ENCODE data around the gene FBXL17. TPM values are rescaled to one million over a fixed set of nuclear protein-coding genes. Genes with fewer than 3 reads are reported as not detected.
"Not testable (repeated sequence)": the region's sequence is repeated elsewhere in the genome, so short reads cannot be mapped to it uniquely, and the experiment has no call there.

Gene FBXL17
- total RNA-seq, 1 experiment from 2014 or later = 8.3 TPM

- no peak for DNase-seq (ENCODE audit: low spot score)
- in situ Hi-C loops (cut with HindIII; ENCODE audit: low sequenced_read_pairs) = no loop called here
Measured at GRCh38 chr5:108324886-108325285, 57.0 kb downstream of the FBXL17 start.

DNA sequence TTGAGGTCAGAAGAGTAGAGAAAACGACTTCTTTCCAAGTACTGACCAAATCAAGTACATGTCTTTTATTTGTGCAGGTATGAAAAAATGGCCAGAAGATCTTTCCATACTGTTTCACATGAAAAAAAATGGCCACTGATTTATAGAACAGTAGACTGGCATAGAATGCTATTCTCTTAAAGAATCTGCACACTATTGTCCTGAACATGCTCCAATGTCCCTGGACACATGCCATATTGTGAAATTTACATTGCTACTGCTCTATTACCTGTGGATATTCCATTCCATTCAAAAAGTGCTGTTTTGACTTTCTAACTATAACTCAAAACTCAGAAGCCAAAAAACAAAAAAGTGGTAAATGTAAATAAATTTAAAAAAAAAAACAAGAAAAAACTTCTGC lies 60.6 kb downstream of the FBXL17 start:
- DNase-seq (ENCODE audit: low spot score) = no peak
- in situ Hi-C loops (cut with HindIII; ENCODE audit: low sequenced_read_pairs) = no loop called here

- no peak for DNase-seq (ENCODE audit: low spot score)
- in situ Hi-C loops (cut with HindIII; ENCODE audit: low sequenced_read_pairs) = no loop called here
Measured at GRCh38 chr5:108320231-108320630, 61.7 kb downstream of the FBXL17 start.

DNA sequence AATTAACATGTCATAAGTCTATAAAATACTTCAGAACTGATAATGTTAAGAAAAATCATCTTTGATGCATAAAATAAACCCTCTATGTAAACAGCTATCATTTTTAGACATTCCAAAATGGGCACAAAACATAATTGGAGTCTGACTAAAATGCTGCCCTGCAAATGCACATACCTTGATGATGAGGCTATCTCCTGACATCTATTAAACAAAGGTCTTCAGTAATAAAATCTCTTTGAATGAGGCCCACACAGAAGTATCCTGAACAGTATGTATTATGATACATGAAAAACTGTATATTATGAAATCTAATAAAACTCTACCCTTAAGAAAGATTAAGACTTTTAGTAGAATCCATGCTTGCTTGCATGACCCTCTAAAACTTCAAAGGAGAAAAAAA lies 66.1 kb downstream of the FBXL17 start:
- in situ Hi-C loops (cut with HindIII; ENCODE audit: low sequenced_read_pairs) = no loop called here
- DNase-seq (ENCODE audit: low spot score) = no peak

DNA sequence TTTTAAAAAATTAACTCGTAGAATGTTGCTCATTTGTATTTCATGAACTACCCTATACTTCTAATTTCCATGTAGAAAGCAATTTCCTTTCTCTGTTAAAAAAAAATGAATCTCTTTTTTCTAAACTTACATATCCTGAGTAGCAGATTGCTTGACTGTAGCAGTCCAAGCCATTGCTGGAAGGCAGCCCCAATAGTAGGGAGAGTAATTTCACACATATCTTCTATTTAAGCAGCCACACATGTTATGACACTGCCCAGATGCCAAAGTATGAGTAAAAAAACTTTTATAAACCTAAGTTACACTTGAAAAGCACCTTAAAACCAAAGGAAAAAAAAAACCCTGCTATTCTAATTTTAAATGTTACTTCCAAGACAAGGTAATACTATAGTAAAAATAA lies 69.6 kb downstream of the FBXL17 start:
- in situ Hi-C loops (cut with HindIII; ENCODE audit: low sequenced_read_pairs) = no loop called here
- DNase-seq (ENCODE audit: low spot score) = peak; percentile 39

GRCh38 chr5:108311682-108312081 lies 70.2 kb downstream of the FBXL17 start:
- no peak for DNase-seq (ENCODE audit: low spot score)
- in situ Hi-C loops (cut with HindIII; ENCODE audit: low sequenced_read_pairs) = no loop called here

- in situ Hi-C loops (cut with HindIII; ENCODE audit: low sequenced_read_pairs) = no loop called here
Measured at GRCh38 chr5:108303611-108304010, 78.3 kb downstream of the FBXL17 start.

DNA sequence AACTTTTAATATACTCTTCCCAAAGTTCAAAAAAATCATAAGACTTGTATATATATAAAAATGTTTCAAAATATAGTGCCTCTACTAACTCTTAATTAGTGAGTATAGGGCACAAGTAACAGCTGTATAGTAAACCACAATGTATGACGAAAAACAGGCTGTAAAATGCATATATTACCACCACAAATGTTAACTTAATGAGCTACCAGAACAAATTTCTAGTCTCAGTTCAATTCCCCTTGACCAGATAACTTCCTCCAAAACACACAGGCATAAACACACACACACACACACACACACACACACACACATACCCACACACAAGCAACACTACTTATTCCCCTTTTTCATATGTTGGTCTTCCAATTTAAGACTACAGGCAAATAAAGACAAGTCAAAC lies 78.8 kb downstream of the FBXL17 start:
- no peak for DNase-seq (ENCODE audit: low spot score)
- in situ Hi-C loops (cut with HindIII; ENCODE audit: low sequenced_read_pairs) = no loop called here

More at GRCh38 chr5:108303611-108304010, 78.3 kb downstream of the FBXL17 start:
- no peak for DNase-seq (ENCODE audit: low spot score)

DNA sequence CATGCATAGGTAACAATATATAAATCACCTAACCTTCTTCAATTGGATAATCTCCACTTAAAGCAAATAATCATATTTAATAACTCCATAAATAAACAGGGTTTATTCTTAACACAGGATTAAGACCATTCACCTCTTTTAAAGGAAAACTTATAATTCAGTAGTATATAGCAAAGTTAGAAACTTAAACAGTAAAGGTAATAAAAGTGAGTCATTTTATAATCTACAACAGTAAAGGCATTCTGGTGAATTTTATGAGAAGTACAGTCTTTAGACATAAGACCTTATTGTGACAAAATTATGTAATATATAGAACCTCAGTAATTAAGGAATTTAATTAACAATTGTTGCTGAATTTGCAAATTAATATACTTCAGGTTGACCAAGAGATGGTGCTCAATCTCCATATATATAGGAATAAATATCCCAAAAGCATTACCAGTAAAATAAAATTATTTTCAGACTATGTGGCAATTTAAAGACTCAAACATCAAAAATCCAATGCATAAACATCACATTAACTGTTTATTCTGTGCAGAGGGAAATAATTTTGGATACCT lies 84.8 kb downstream of the FBXL17 start:
- in situ Hi-C loops (cut with HindIII; ENCODE audit: low sequenced_read_pairs) = no loop called here
- no peak for DNase-seq (ENCODE audit: low spot score)

DNA sequence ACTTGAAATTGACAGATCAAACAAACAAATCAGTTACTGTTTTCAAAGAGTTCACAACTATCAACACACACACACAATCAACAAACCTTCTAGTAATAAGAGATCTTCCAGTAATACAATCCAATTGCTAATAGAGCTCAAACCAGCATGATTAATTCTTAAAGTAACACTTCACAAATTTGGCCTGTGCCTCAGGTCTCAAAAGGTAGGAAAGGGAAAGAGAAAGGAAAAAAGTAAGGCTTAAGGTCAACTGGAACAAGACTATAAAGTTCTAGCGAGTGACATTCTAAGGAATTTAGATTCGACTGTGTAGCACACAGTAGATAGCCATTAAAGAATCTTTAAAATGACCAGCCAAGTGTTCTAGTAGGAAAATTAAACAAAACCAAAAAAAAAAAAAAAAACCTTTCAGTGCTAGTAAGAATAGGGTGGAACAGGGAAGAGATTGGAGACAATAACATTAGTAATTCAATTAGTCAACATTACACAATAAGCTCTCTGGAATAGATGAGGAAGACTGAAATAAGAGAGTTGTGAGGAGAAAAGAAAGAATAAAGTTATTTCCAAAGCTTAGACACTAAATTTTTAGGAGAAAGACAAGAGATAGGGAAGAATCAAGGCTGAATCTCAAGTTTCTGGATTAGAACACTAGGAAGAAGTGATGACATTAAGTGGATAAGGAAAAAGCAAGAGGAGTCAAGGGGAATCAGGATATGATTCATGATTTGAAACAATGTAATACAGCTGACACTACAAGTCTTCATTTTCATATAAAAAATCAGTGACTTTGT lies 86.1 kb downstream of the FBXL17 start:
- no peak for DNase-seq (ENCODE audit: low spot score)
- in situ Hi-C loops (cut with HindIII; ENCODE audit: low sequenced_read_pairs) = no loop called here

DNA sequence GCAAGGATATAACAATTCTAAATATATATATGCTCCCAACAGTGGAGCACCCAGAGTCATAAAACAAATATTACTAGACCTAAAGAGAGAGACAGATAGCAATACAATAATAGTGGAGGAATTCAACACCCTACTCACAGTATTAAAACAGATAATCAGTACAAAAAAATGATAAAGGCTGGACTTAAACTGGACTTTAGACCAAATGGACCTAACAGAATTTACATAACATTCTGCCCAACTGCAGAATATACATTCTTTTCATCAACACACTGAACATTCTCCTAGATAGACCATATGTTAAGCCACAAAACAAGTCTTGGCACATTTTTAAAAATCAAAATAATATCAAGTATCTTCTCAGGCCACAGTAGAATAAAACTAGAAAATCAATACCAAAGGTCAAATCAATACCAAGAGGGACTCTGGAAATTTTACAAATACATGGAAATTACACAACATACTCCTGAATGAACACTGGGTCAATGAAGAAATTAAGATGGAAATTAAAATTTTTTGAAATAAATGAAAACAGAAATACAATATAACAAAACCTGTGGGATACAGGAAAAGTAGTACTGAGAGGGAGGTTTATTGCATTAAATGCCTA lies 100.8 kb downstream of the FBXL17 start:
- in situ Hi-C loops (cut with HindIII; ENCODE audit: low sequenced_read_pairs) = no loop called here
- DNase-seq (ENCODE audit: low spot score) = no peak

DNA sequence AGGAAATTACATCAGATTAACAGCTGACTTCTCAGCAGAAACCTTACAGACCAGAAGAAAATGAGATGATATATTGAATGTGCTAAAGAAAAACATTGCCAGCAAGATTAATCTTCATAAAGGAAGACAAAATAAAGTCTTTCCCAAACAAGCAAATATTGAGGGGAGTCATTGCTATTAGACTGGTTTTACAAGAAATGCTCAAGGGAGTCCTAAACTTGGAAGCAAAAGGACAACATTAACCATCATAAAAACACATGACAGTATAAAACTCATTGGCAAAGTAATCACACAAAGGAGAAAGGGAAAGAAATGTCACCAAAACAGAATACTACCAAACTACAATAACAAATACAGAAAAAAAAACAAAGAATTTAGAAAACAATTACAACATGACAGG lies 101.7 kb downstream of the FBXL17 start:
- in situ Hi-C loops (cut with HindIII; ENCODE audit: low sequenced_read_pairs) = no loop called here
- DNase-seq (ENCODE audit: low spot score) = no peak

DNA sequence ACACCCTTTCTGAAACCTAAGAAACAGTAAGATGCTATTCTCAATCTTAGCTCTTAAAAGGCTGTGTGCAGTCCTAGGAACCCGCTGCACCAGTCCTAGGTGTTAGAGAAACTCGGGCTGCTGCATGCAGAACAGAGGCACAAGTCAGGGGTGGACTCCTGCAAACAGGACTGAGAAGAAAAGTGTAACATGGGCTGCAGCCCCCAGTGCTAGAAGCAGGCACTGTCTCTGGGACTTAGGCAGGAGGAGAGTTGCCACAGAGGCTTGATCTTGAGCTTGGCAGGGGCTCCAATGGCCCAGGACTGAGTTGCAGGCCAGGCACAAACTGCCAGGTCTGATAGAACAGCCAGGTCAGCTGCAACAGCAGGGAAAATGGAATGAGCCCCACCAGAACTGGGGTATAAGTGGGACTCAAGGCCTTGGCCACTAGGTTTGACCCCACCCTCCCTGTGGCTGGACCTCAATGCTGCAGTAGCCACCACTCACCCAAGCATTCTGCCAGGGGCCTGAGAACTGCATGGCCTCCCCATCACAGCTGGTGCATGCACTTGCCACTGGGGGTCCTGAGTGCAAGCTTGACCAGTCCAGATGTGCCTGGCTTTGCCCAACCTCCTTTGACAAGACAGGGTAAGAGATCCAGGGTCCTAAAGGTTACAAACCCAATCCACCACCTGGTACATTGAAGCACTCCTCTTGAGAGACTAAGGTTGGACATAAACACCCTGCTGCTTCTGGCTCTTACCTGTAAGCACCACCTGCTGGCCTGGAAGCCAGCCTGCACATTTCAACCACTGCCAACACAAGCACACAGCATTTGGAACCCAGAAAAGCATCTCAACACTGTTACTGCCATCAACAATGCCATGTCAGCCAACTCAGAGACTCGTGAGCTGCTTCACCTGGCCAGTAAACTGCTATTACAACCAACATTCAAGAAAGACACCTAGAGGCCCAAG lies 103.3 kb downstream of the FBXL17 start:
- peak; percentile 44 for DNase-seq (ENCODE audit: low spot score)
- in situ Hi-C loops (cut with HindIII; ENCODE audit: low sequenced_read_pairs) = no loop called here

GRCh38 chr5:108276187-108277050 lies 105.5 kb downstream of the FBXL17 start:
- in situ Hi-C loops (cut with HindIII; ENCODE audit: low sequenced_read_pairs) = no loop called here
- DNase-seq (ENCODE audit: low spot score) = no peak

GRCh38 chr5:108274080-108274479 lies 107.8 kb downstream of the FBXL17 start:
- in situ Hi-C loops (cut with HindIII; ENCODE audit: low sequenced_read_pairs); DNase-seq (ENCODE audit: low spot score): not testable (repeated sequence)

- in situ Hi-C loops (cut with HindIII; ENCODE audit: low sequenced_read_pairs) = no loop called here
- no peak for DNase-seq (ENCODE audit: low spot score)
Measured at GRCh38 chr5:108271127-108271526, 110.8 kb downstream of the FBXL17 start.

- in situ Hi-C loops (cut with HindIII; ENCODE audit: low sequenced_read_pairs) = no loop called here
- no peak for DNase-seq (ENCODE audit: low spot score)
Measured at GRCh38 chr5:108266242-108266641, 115.7 kb downstream of the FBXL17 start.

- DNase-seq (ENCODE audit: low spot score) = no peak
- in situ Hi-C loops (cut with HindIII; ENCODE audit: low sequenced_read_pairs) = no loop called here
Measured at GRCh38 chr5:108264533-108264932, 117.4 kb downstream of the FBXL17 start.

DNA sequence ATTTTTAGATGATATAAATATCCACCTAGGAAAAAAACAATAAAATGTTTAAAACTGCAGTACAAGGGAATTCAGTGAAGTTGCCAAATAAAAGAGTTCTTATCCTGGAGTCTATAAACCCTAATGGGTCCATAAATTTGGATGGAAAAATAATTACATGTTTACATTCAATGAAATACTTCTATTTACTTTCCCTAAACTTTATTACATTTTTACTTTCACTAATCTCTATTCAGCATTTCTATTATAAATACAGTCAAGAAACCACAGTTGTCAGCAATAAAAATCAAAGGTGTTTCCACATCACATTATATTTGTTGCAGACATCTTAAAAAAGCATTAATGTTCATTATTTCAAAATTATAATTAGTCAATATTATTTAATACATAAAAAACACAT lies 118.6 kb downstream of the FBXL17 start:
- in situ Hi-C loops (cut with HindIII; ENCODE audit: low sequenced_read_pairs) = no loop called here

More for the DNA sequence above, 118.6 kb downstream of the FBXL17 start:
- DNase-seq (ENCODE audit: low spot score) = no peak

Measured in G401 (cell line).